Calu3 (cell line): ENCODE measurements around the gene MPO. TPM values are rescaled to one million over a fixed set of nuclear protein-coding genes. Genes with fewer than 3 reads are reported as not detected.

Experiments
- BruUV-seq: library from RNA; stranded (reverse); fragments of 400-500 nt; replicated peaks from 2 replicates; lab custom pipeline; 2021; lab: Mats Ljungman, UMichigan
- CTCF ChIA-PET: fragments of 300-600 bp; sonication (Branson Sonifier 250); formaldehyde crosslinking; loops from one replicate; lab custom pipeline; 2022; ENCODE audit warnings: antibody characterized with exemption; lab: Charles Lee
- DNase-seq: peaks from one replicate; pipeline ENCODE4 v3.0.0; 2022
- H3K27ac Mint-ChIP-seq: one replicate; pipeline ENCODE4 v1.8.0; 2022; ENCODE audit warnings: mixed read lengths; ENCODE audit not compliant: unreplicated experiment
- H3K27me3 Mint-ChIP-seq: one replicate; pipeline ENCODE4 v1.8.0; 2022; ENCODE audit warnings: mixed read lengths; ENCODE audit not compliant: unreplicated experiment
- H3K36me3 Mint-ChIP-seq: one replicate; pipeline ENCODE4 v1.8.0; 2022; ENCODE audit warnings: mild to moderate bottlenecking, moderate library complexity, mixed read lengths; ENCODE audit not compliant: insufficient read depth, unreplicated experiment
- H3K4me1 Mint-ChIP-seq: one replicate; pipeline ENCODE4 v1.8.0; 2022; ENCODE audit warnings: mild to moderate bottlenecking, low read depth, mixed read lengths; ENCODE audit not compliant: unreplicated experiment
- H3K4me3 Mint-ChIP-seq: one replicate; pipeline ENCODE4 v1.8.0; 2022; ENCODE audit warnings: mild to moderate bottlenecking, low read depth, moderate library complexity, mixed read lengths; ENCODE audit not compliant: unreplicated experiment
- H3K9me3 Mint-ChIP-seq: one replicate; pipeline ENCODE4 v1.8.0; 2022; ENCODE audit warnings: low read depth, mixed read lengths; ENCODE audit not compliant: unreplicated experiment
- intact Hi-C: fragments of 100-400 bp; cut with micrococcal nuclease; formaldehyde crosslinking; loops from one replicate; pipeline ENCODE4 v1.10.0; 2022; ENCODE audit not compliant: unreplicated experiment
- total RNA-seq: library from RNA; stranded (reverse); gene quantifications from 2 replicates; pipeline ENCODE4 v1.2.3, GENCODE V29; 2022
- TF ChIP-seq, protein P1 (sequence below): fragments of 200-600 bp; IDR thresholded peaks from one replicate; pipeline ENCODE4 v1.8.0; 2022; ENCODE audit warnings: antibody characterized with exemption; ENCODE audit not compliant: unreplicated experiment

The MPO gene
- total RNA-seq, 1 experiment from 2014 or later, result not detected

DNA sequence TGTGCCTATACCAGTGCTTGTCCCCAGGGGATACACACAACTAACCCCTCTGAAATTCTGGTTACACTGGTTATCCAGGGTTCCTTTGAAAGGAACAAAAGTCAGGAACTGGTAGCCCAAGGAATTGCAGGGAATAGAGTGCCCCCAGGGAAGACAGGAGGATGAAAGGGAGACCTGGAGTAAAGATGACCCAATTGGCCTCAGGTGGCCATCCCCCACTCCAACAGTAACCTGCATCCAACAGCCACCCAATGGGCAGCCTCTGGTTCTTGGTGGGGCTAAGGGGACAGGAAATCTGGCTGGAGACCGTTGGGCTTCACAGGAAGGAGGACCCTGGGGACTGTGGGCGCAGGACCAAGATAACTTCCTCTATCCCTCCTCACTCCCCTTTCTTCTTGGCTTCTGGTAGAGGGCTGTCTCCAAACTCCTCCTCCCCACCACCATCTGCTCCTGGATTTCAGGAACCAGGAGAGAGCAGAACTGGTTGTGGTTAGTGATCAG, 826 bp upstream of the MPO start:
- intact Hi-C loops, result no loop called here
- Mint-ChIP-seq H3K36me3 (peaks cover 4% of the 10 kb centered on the region), H3K27ac (no peak overlapping the region), H3K27me3 (peaks cover 79% of the 10 kb centered on the region), H3K4me3 (no peak overlapping the region), H3K9me3 (no peaks in the 10 kb centered on the region), H3K4me1 (no peaks in the 10 kb centered on the region)
- CTCF ChIA-PET, result interaction anchor here (0.6 kb wide), 1 partner anchor 304 kb away, joined by 6 read pairs; no protein-coding TSS in a partner anchor
- no peak for DNase-seq
- no TSS peak for BruUV-seq
- TF ChIP-seq, protein P1, sequence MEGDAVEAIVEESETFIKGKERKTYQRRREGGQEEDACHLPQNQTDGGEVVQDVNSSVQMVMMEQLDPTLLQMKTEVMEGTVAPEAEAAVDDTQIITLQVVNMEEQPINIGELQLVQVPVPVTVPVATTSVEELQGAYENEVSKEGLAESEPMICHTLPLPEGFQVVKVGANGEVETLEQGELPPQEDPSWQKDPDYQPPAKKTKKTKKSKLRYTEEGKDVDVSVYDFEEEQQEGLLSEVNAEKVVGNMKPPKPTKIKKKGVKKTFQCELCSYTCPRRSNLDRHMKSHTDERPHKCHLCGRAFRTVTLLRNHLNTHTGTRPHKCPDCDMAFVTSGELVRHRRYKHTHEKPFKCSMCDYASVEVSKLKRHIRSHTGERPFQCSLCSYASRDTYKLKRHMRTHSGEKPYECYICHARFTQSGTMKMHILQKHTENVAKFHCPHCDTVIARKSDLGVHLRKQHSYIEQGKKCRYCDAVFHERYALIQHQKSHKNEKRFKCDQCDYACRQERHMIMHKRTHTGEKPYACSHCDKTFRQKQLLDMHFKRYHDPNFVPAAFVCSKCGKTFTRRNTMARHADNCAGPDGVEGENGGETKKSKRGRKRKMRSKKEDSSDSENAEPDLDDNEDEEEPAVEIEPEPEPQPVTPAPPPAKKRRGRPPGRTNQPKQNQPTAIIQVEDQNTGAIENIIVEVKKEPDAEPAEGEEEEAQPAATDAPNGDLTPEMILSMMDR, result no peak

DNA sequence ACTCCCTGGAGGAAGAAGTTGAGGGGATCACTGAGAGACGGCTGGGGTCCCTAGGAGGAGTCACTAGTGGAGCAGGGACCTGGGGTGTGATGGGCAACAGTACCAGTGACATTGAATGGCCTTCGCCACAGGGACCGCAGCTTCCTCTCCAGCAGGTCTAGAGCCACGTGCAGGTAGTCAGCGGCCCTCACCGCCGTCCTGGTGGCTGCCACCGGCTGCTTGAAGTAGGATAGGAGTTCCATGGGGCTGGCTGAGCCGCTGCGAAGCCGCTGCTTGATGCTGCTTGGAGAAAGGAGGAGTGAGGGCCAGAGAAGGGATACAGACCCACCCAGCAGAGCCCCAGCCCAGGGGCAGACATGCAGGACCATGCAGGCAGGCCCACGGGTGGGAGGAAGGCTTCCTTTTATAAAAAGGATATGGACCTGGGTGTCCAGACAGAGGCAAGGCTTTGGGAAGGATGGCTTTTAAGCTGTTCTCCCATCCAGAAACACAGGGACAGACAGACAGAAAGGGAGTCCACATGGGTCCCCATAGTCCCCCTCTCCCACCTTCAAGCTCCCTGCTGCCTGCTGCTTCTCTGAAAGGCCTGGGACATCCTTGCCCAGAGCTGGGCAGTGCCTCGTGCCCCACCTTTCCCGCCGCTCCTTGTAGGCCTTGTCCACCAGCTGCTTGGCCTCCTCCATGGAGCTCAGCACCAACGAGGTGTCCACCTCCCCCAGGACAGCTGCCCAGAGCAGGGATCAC, 827 bp downstream of the MPO start:
- TF ChIP-seq, protein P1, result no peak
- no peak overlapping the region for H3K27ac Mint-ChIP-seq
- CTCF ChIA-PET, result no interaction called here
- no TSS peak for BruUV-seq
- no peaks in the 10 kb centered on the region for H3K9me3 Mint-ChIP-seq
- peaks cover 90% of the 10 kb centered on the region for H3K27me3 Mint-ChIP-seq
- DNase-seq, result no peak
- intact Hi-C loops, result no loop called here
- peaks cover 4% of the 10 kb centered on the region for H3K36me3 Mint-ChIP-seq
- no peak overlapping the region for H3K4me3 Mint-ChIP-seq
- no peaks in the 10 kb centered on the region for H3K4me1 Mint-ChIP-seq

DNA sequence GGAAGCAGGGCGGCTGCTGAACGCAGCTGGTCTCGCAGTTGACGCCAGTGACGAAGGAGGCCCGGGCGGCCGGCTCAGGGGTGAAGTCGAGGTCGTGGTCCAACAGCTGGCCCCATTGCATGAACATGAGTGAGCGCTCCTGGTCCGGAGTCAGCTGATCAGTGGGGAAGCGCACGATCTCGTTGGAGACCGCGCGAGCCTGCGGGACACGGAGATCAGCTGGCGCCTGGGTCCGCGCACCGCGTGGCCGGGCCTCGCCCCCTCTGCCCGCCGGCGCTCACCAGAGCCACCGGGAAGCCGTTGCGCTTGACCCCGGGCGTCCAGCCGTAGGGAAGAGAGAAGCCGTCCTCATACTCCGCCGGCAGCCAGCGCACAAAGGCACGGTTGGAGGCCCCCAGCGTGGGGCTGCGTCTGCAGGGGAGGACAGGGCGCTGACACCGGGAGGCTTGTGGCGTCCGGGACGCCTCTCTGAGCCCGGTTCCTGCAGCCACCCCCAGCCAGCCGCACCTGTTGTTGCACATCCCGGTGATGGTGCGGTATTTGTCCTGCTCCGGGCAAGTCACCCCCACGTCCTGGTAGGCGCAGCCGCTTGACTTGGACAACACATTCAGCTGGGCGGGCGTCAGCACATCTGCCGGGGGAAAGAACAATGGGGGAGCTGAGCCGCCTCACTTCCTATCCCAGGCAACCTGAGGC, 1.6 kb downstream of the MPO start:
- no peaks in the 10 kb centered on the region for H3K9me3 Mint-ChIP-seq
- DNase-seq, result no peak
- no peaks in the 10 kb centered on the region for H3K4me1 Mint-ChIP-seq
- H3K36me3 Mint-ChIP-seq, result peaks cover 4% of the 10 kb centered on the region
- TF ChIP-seq, protein P1, result no peak
- H3K27ac Mint-ChIP-seq, result no peak overlapping the region
- intact Hi-C loops, result no loop called here
- H3K4me3 Mint-ChIP-seq, result no peak overlapping the region
- H3K27me3 Mint-ChIP-seq, result peaks cover 91% of the 10 kb centered on the region
- CTCF ChIA-PET, result no interaction called here
- no TSS peak for BruUV-seq

DNA sequence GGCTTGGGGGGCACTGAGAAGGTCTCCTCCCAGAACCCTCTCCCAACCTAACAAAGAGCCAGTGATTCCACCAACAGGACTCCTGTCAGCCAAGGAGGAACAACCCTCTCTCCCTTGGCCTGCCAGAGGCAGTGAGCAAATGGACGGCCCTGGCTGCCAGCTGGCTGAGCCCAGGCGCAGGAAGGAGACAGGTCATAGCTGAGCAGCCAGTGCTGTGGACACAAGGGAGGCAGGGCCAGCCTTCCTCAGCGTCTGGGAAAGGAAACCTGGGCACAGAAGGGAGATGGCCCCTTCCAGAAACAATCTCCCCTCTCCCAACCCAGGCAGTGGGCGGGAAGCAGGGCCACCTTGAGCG, 2.1 kb downstream of the MPO start:
- BruUV-seq, result no TSS peak
- CTCF ChIA-PET, result no interaction called here
- Mint-ChIP-seq H3K4me3 (no peak overlapping the region), H3K36me3 (peaks cover 4% of the 10 kb centered on the region), H3K4me1 (no peaks in the 10 kb centered on the region), H3K9me3 (no peaks in the 10 kb centered on the region), H3K27me3 (peaks cover 91% of the 10 kb centered on the region), H3K27ac (no peak overlapping the region)
- DNase-seq, result no peak
- intact Hi-C loops, result no loop called here
- TF ChIP-seq, protein P1, result no peak
